DMS79 (cell line): ENCODE data around the gene L3MBTL4.

ENCODE experiments used
- DNase-seq: peaks from one replicate; lab custom pipeline; 2025; lab: John Stamatoyannopoulos, UW

L3MBTL4 gene

GRCh38 chr18:6031002-6031401 is 383.7 kb downstream of the L3MBTL4 start:
- no peak for DNase-seq

- DNase-seq = no peak
These were observed 389.9 kb downstream of the L3MBTL4 start for GRCh38 chr18:6024745-6025248.

- no peak for DNase-seq
These were observed 391.2 kb downstream of the L3MBTL4 start for GRCh38 chr18:6023551-6023950.

GRCh38 chr18:6022845-6023244 is 391.9 kb downstream of the L3MBTL4 start:
- DNase-seq = no peak

GRCh38 chr18:6022074-6022444 is 392.7 kb downstream of the L3MBTL4 start:
- no peak for DNase-seq

GRCh38 chr18:6021306-6022073 is 393.2 kb downstream of the L3MBTL4 start:
- DNase-seq = no peak

GRCh38 chr18:6018671-6019070 is 396.0 kb downstream of the L3MBTL4 start:
- no peak for DNase-seq

- no peak for DNase-seq
These were observed 397.5 kb downstream of the L3MBTL4 start for GRCh38 chr18:6017171-6017570.

- DNase-seq = no peak
These were observed 399.3 kb downstream of the L3MBTL4 start for GRCh38 chr18:6015364-6015763.

- DNase-seq = no peak
These were observed 401.4 kb downstream of the L3MBTL4 start for GRCh38 chr18:6013171-6013810.

- DNase-seq = no peak
These were observed 403.8 kb downstream of the L3MBTL4 start for GRCh38 chr18:6010921-6011320.

GRCh38 chr18:6010284-6010683 is 404.4 kb downstream of the L3MBTL4 start:
- no peak for DNase-seq

GRCh38 chr18:6009756-6010155 is 405.0 kb downstream of the L3MBTL4 start:
- no peak for DNase-seq

- no peak for DNase-seq
These were observed 410.0 kb downstream of the L3MBTL4 start for GRCh38 chr18:6004683-6005082.

GRCh38 chr18:6004119-6004518 is 410.6 kb downstream of the L3MBTL4 start:
- no peak for DNase-seq

GRCh38 chr18:6001867-6002266 is 412.8 kb downstream of the L3MBTL4 start:
- DNase-seq = no peak

- no peak for DNase-seq
These were observed 415.8 kb downstream of the L3MBTL4 start for GRCh38 chr18:5998907-5999306.

GRCh38 chr18:5998166-5998881 is 416.4 kb downstream of the L3MBTL4 start:
- DNase-seq = no peak

- DNase-seq = no peak
These were observed 417.4 kb downstream of the L3MBTL4 start for GRCh38 chr18:5997361-5997760.

GRCh38 chr18:5995626-5996025 is 419.1 kb downstream of the L3MBTL4 start:
- no peak for DNase-seq

GRCh38 chr18:5993938-5994337 is 420.8 kb downstream of the L3MBTL4 start:
- DNase-seq = no peak

- no peak for DNase-seq
These were observed 422.3 kb downstream of the L3MBTL4 start for GRCh38 chr18:5992381-5992780.

GRCh38 chr18:5987249-5987648 is 427.5 kb downstream of the L3MBTL4 start:
- no peak for DNase-seq
